SK-N-SH (cell line): ENCODE data around the gene C17orf100. TPM values are rescaled to one million over a fixed set of nuclear protein-coding genes. Genes with fewer than 3 reads are reported as not detected.

Experiments
- CTCF ChIA-PET: fragments of 300-600, 350-600 bp; formaldehyde crosslinking; extraction: SDS; loops from one replicate; lab custom pipeline; 2021; lab: Yijun Ruan, JAX
- POLR2A ChIA-PET: fragments of 350-600 bp; sonication (Branson Sonifier 250); formaldehyde crosslinking; extraction: SDS; loops from one replicate; lab custom pipeline; 2020; ENCODE audit warnings: antibody characterized with exemption, inconsistent platforms; lab: Yijun Ruan, JAX
- DNase-seq: peaks from one replicate; pipeline ENCODE4 v3.0.0; 2012
- H2AFZ ChIP-seq: fragments of 200-600 bp; sonication (generic); 2 replicates; pipeline ENCODE4 v1.8.1; 2016; ENCODE audit warnings: antibody characterized with exemption, mild to moderate bottlenecking, low read depth
- H3F3A ChIP-seq: fragments of 200-600 bp; sonication (generic); replicated peaks from 2 replicates; pipeline ENCODE3; 2016; ENCODE audit warnings: antibody characterized with exemption, mild to moderate bottlenecking; ENCODE audit not compliant: insufficient read depth
- H3K27ac ChIP-seq, 2 experiments: fragments of 200-500 bp in 1 of 2; fragments of 200-600 bp in 1 of 2; sonication (Bioruptor generic) in 1 of 2; sonication (generic), shearing (Covaris generic) in 1 of 2; 2 replicates each; pipeline versions ENCODE4 v1.5.1 to v1.6.1; 2014 to 2016; ENCODE audit warnings: low read depth in 2 of 2, inconsistent platforms in 1 of 2, low read length in 1 of 2, mild to moderate bottlenecking in 1 of 2, mixed read lengths in 1 of 2
- H3K27me3 ChIP-seq: fragments of 200-600 bp; sonication (generic), shearing (Covaris generic); 2 replicates; pipeline ENCODE4 v1.6.1; 2016; ENCODE audit warnings: mixed run types; ENCODE audit not compliant: insufficient read depth
- H3K36me3 ChIP-seq, 2 experiments: fragments of 200-500 bp in 1 of 2; fragments of 200-600 bp in 1 of 2; sonication (Bioruptor generic) in 1 of 2; sonication (generic) in 1 of 2; replicated peaks in 1 of 2; 2 replicates each; pipeline versions ENCODE3 to v1.5.1; 2014 to 2016; ENCODE audit warnings: low read length in 1 of 2, mild to moderate bottlenecking in 1 of 2; ENCODE audit not compliant: insufficient read depth in 2 of 2, control insufficient read depth in 1 of 2
- H3K4me1 ChIP-seq, 2 experiments: fragments of 200-500 bp in 1 of 2; fragments of 200-600 bp in 1 of 2; sonication (Bioruptor generic) in 1 of 2; sonication (generic), shearing (Covaris generic) in 1 of 2; 2 replicates each; pipeline versions ENCODE4 v1.5.1 to v1.6.1; 2014 to 2016; ENCODE audit warnings: low read depth in 1 of 2, low read length in 1 of 2, mixed run types in 1 of 2; ENCODE audit not compliant: insufficient read depth in 2 of 2, control insufficient read depth in 1 of 2
- H3K4me2 ChIP-seq: fragments of 200-600 bp; sonication (generic), shearing (Covaris generic); 2 replicates; pipeline ENCODE4 v1.6.1; 2017; ENCODE audit warnings: mixed run types
- H3K4me3 ChIP-seq, 2 experiments: fragments of 200-500 bp in 1 of 2; fragments of 200-600 bp in 1 of 2; sonication (Bioruptor generic) in 1 of 2; sonication (generic), shearing (Covaris generic) in 1 of 2; 2 replicates each; pipeline versions ENCODE4 v1.5.1 to v1.8.1; 2014 to 2016; ENCODE audit warnings: low read depth in 2 of 2, inconsistent platforms in 1 of 2, low read length in 1 of 2, mild to moderate bottlenecking in 1 of 2, mixed read lengths in 1 of 2, moderate library complexity in 1 of 2
- H3K79me2 ChIP-seq: fragments of 200-600 bp; sonication (generic); 2 replicates; pipeline ENCODE4 v1.8.1; 2017; ENCODE audit warnings: mild to moderate bottlenecking; ENCODE audit not compliant: insufficient read depth
- H3K9ac ChIP-seq: fragments of 200-600 bp; sonication (generic); 2 replicates; pipeline ENCODE4 v1.6.1; 2017; ENCODE audit warnings: mixed run types
- H3K9me2 ChIP-seq: fragments of 200-600 bp; sonication (generic); 2 replicates; pipeline ENCODE4 v1.6.1; 2017; ENCODE audit warnings: mixed run types
- H3K9me3 ChIP-seq: fragments of 200-600 bp; sonication (generic); 2 replicates; pipeline ENCODE4 v1.6.1; 2017; ENCODE audit warnings: mixed run types, mild to moderate bottlenecking, moderate library complexity
- H4K20me1 ChIP-seq: fragments of 200-600 bp; sonication (generic); 2 replicates; pipeline ENCODE4 v1.6.1; 2017; ENCODE audit warnings: mild to moderate bottlenecking, mixed run types; ENCODE audit not compliant: insufficient read depth
- EP300 ChIP-seq, 2 experiments: IDR thresholded peaks; 2 replicates each; pipeline versions ENCODE4 v1.4.0 to v1.6.1; 2012; ENCODE audit warnings: borderline replicate concordance in 1 of 2, low read depth in 1 of 2, low read length in 1 of 2
- EZH2phosphoT487 ChIP-seq: fragments of 200-600 bp; sonication (generic); IDR thresholded peaks from 2 replicates; pipeline ENCODE4 v1.6.1; 2017; ENCODE audit warnings: low read depth, mixed run types, mild to moderate bottlenecking, antibody characterized with exemption, moderate library complexity, borderline replicate concordance
- FOXJ3 ChIP-seq: sonication (generic); formaldehyde crosslinking; IDR thresholded peaks from 2 replicates; pipeline ENCODE4 v1.5.1; 2020; ENCODE audit warnings: mild to moderate bottlenecking, missing genetic modification reagents
- IRF3 ChIP-seq: fragments of 150-350 bp; IDR thresholded peaks from 2 replicates; pipeline ENCODE4 v1.6.1; 2016; ENCODE audit warnings: mild to moderate bottlenecking, low read depth, low read length
- MAX ChIP-seq: IDR thresholded peaks from 2 replicates; pipeline ENCODE4 v1.4.0; 2012; ENCODE audit warnings: low read depth
- MXI1 ChIP-seq: IDR thresholded peaks from 2 replicates; pipeline ENCODE4 v1.6.1; 2012; ENCODE audit warnings: mild to moderate bottlenecking, low read depth, low read length, improper control_type of control experiment
- PBX3 ChIP-seq: IDR thresholded peaks from 2 replicates; pipeline ENCODE4; 2012
- RCOR1 ChIP-seq: fragments of 150-350 bp; IDR thresholded peaks from 2 replicates; pipeline ENCODE4 v1.6.1; 2017; ENCODE audit warnings: antibody characterized with exemption, low read length
- TEAD4 ChIP-seq: IDR thresholded peaks from 2 replicates; pipeline ENCODE4 v1.4.0; 2012; ENCODE audit warnings: mild to moderate bottlenecking, borderline replicate concordance; ENCODE audit not compliant: insufficient read depth
- USF2 ChIP-seq: fragments of 150-350 bp; IDR thresholded peaks from 2 replicates; pipeline ENCODE4 v1.6.1; 2017; ENCODE audit warnings: antibody characterized with exemption, low read length, low read depth, borderline replicate concordance
- YY1 ChIP-seq: IDR thresholded peaks from 2 replicates; pipeline ENCODE4 v1.4.0; 2012; ENCODE audit warnings: low read depth, mild to moderate bottlenecking
- WGBS: methylation state at CpG from one replicate; pipeline ENCODE4 v1.1.6; 2017; ENCODE audit warnings: low lambda C conversion rate; 5-methylcytosine and 5-hydroxymethylcytosine counted together
- polyA plus RNA-seq, 3 experiments: library from polyadenylated mRNA; depleted of rRNA; stranded (reverse); fragments of >200 nt; gene quantifications; 2 replicates each; pipeline ENCODE4 v1.2.3, GENCODE V29; 2012

The C17orf100 gene
- polyA plus RNA-seq, 1 of the 3 experiments (the other 2 are of a cell fraction), result 2.6 TPM

GRCh38 chr17:6610011-6610410 lies 41.6 kb upstream of the C17orf100 start (continued):
- TF ChIP-seq USF2 (no peak), IRF3 (no peak), FOXJ3 (CRISPR knock-in tag) (no peak), RCOR1 (no peak)

GRCh38 chr17:6611231-6611630 lies 40.3 kb upstream of the C17orf100 start:
- H3K4me3 ChIP-seq, result no peak overlapping the region
- H3K9me3 ChIP-seq, result no peaks in the 10 kb centered on the region
- H3K27ac ChIP-seq, result no peak overlapping the region
- no peak for DNase-seq
- no peak overlapping the region for H3K4me2 ChIP-seq
- WGBS, result 94% methylated on average over 4 of the region's 4 CpGs
- no peaks in the 10 kb centered on the region for H3F3A ChIP-seq
- H3K27me3 ChIP-seq, result no peaks in the 10 kb centered on the region
- ChIA-PET POLR2A (no interaction called here), CTCF (no interaction called here)
- H3K9ac ChIP-seq, result no peak overlapping the region
- TF ChIP-seq PBX3 (no peak), EZH2phosphoT487 (no peak), TEAD4 (no peak), EP300 (IDR thresholded peaks at IDR 0.05; ENCODE audit: borderline replicate concordance in 1 of 2, low read depth in 1 of 2, low read length in 1 of 2) (no peak), USF2 (no peak), MXI1 (no peak), YY1 (no peak), MAX (no peak)
- 0 out of 2 replicates have a peak, but pooled peaks cover 5% of the 10 kb centered on the region for H3K79me2 ChIP-seq
- H4K20me1 ChIP-seq, result no peaks in the 10 kb centered on the region; the same call in 1 of the 2 replicates
- H2AFZ ChIP-seq, result no peak overlapping the region
- H3K36me3 ChIP-seq, result peaks cover 45 to 64% of the 10 kb centered on the region in 2 experiments
- no peaks in the 10 kb centered on the region for H3K4me1 ChIP-seq
- no peaks in the 10 kb centered on the region for H3K9me2 ChIP-seq
